HG02610 (cell line): Measurements from ENCODE around the gene MRPL30.
"Not testable (repeated sequence)": the region's sequence is repeated elsewhere in the genome, so short reads cannot be mapped to it uniquely, and the experiment has no call there.

ENCODE experiments used
- ATAC-seq: cut with Tn5 transposase; IDR thresholded peaks from one replicate; pipeline ENCODE4 v1.9.1; 2021; ENCODE audit warnings: mild to moderate bottlenecking, moderate library complexity; ENCODE audit not compliant: unreplicated experiment

MRPL30 gene

GRCh38 chr2:99183025-99183424 lies 2.0 kb downstream of the MRPL30 start:
- ATAC-seq, result no peak

GRCh38 chr2:99184811-99185210 lies 3.8 kb downstream of the MRPL30 start:
- ATAC-seq, result no peak

- no peak for ATAC-seq
These were observed 6.0 kb downstream of the MRPL30 start for GRCh38 chr2:99187011-99187410.

- ATAC-seq, result no peak
These were observed 7.4 kb downstream of the MRPL30 start for GRCh38 chr2:99188357-99188756.

GRCh38 chr2:99190548-99190947 lies 9.6 kb downstream of the MRPL30 start:
- ATAC-seq, result no peak

- not testable (repeated sequence) for ATAC-seq
These were observed 11.4 kb downstream of the MRPL30 start for GRCh38 chr2:99192364-99192763.

GRCh38 chr2:99198103-99198841 lies 17.3 kb downstream of the MRPL30 start:
- no peak for ATAC-seq

- no peak for ATAC-seq
These were observed 19.3 kb downstream of the MRPL30 start for GRCh38 chr2:99200076-99200800.

GRCh38 chr2:99201959-99202678 lies 21.1 kb downstream of the MRPL30 start:
- no peak for ATAC-seq

GRCh38 chr2:99205491-99205890 lies 24.5 kb downstream of the MRPL30 start:
- ATAC-seq, result no peak

GRCh38 chr2:99216096-99216495 lies 35.1 kb downstream of the MRPL30 start:
- no peak for ATAC-seq

- ATAC-seq, result no peak
These were observed 37.0 kb downstream of the MRPL30 start for GRCh38 chr2:99217929-99218501.

- ATAC-seq, result not testable (repeated sequence)
These were observed 52.2 kb downstream of the MRPL30 start for GRCh38 chr2:99233177-99233576.

GRCh38 chr2:99238599-99238998 lies 57.6 kb downstream of the MRPL30 start:
- no peak for ATAC-seq

GRCh38 chr2:99240431-99240830 lies 59.4 kb downstream of the MRPL30 start:
- ATAC-seq, result no peak

- ATAC-seq, result no peak
These were observed 61.2 kb downstream of the MRPL30 start for GRCh38 chr2:99242151-99242550.
